Amniotic stem cell (primary cell): ENCODE results near the gene KLF11.

Experiments used
- DNase-seq: peaks from one replicate; lab custom pipeline; 2025; lab: John Stamatoyannopoulos, UW

Gene KLF11

DNA sequence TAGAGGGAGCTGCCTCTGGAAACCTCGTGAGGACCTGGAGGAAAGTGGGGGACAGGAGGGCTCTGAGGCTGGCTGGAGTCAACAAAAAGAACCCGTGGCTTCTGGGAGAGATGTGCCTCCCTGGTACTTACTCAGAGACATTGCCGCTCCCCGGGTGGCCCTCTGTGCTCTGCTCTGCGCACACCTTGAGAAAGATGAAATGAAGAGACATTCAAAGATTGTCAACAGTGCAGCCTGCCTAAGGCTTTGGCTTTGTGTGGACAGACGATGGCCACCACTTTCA is 22.4 kb downstream of the KLF11 start:
- no peak for DNase-seq

DNA sequence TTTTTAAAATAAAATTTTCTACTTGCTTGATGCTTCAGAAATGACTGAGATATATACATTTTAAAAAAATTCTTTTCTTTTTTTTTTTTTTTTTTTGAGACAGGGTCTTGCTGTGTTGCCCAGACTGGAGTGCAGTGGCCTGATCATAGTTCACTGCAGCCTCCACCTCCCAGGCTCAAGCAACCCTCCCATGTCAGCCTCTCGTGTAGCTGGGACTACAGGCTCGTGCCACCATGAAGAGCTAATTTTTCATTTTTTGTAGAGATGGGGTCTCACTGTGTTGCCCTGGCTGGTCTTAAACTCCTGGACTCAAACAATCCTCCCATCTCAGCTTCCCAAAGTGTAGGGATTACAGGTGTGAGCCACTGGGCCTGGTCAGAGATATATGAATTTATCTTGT is 24.0 kb downstream of the KLF11 start:
- DNase-seq, result no peak

DNA sequence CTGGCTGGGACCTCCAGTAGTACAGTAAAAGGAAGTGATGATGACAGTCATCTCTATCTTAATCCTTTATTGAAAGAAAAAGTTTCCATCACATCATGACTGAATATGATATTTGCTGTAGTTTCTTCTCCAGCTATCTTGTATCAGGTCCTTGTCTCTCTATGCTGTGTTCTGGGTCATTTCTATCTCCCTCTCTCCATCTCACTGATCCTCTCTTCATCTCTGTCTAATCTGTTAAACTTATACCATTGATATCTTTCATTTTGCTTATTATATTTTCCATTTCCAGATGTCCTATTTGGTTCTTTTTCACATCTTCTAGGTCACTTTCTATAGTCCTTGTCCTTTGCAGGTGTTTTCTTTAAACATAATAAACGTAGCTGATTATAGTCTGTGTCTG is 24.5 kb downstream of the KLF11 start:
- DNase-seq, result no peak

DNA sequence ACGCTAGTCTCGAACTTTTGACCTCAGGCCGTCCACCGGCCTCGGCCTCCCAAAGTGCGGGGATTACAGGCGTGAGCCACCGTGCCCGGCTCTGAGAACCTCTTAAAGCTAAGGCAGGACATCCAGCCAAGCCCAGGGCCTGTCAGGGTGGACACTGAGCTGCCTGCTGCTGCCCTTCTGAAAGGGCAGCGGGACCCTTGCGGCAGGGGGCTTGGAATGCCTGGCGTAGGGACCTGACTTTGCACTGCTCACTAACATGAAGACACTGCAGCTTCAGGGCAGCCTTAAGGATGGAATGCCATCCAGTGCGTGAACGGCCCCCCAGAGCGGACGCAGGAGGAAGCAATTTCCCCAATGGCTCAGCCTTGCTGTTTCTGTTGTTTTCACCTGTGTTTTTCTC is 27.8 kb downstream of the KLF11 start:
- DNase-seq, result no peak

DNA sequence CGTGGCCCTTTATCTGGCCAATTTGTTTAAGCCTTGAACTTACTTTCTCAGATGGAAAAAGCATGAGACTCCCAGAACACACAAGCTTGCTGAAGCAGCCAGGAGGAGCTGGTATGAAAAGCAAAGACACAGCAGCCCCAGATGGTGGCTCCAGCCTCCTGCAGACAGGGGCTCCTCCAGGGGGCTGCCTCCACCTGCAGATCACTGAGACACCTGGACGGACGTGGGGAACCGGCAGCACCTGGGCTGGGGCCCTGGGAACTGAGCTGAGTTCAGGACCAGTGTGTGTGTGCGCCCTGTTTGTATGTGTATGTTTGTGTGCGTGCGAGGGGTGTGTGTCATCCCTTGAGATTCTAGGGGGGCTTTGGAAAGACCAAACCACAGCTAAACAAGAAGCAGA is 28.2 kb downstream of the KLF11 start:
- no peak for DNase-seq

DNA sequence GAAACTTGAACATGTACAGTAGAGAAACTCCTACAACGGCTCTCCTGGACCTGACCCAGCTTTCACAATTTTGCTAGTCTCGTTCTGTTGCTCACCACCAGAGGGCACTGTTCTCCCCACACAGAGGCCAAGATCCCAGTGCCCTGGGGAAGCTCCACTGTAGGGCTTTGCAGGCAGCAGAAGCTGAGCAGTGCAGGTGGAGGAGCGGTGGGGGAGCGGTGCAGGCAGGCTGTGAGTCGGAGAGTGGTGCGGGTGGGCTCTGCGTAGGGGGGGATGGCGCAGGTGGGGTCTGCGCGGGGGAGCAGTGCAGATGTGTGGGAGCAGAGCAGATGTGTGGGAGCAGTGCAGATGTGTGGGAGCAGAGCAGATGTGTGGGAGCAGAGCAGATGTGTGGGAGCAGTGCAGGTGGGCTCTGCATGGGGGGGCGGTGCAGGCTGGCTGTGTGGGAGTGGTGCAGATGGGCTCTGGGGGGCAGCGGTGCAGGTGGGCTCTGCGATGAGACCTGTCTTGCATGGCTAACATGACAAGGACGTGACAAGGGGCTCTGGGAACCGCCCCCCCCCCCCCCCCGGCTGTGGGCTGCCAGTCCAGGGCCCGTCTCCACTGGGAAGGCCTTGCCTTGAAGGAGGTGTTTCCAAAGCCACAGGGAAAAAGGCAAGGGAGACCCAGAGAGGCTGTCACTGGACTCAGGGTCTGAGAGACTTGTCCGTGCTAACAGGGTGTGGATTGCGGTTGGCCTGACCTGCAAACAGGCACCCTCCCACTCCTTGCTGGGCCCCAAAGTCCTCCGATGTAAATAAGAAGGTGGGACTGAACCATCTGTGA is 29.5 kb downstream of the KLF11 start:
- DNase-seq, result peak; percentile 17

DNA sequence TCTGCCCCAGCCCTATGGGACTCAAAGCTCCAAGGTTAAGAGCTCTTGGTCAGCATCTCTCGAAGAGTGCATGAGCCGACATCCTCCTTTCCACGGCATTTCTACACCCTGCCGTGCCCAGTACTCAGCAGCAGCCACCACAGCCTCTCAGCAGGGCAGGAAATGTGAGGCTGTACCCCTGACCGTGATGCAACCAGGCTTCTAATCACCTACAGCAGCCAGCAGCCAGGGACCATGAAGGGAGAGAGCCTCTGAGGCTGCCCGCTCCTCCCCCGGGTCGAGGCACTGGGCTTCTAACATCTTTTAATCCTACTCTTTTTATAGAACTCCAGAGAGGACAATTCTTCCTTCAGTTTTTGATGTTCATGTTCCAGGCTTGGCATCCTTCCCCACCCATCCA is 30.4 kb downstream of the KLF11 start:
- DNase-seq, result no peak

DNA sequence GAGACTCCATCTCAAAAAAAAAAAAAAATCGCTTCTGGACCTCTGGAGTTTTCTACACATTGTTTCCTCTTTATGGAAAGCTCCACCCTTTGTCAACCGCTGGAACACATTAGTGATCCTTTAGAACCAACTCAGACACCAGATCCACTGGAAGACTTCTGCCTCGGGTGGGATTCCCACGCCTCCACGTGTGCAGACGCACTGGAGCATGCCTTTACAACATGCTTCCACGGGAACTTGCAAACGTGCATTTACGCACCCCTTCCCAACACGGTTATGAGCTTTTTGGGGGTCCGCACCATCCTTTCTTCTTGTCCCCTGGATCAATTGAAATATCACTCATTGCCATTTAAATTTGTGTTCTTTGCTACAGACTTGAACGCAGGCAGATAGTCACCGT is 31.8 kb downstream of the KLF11 start:
- no peak for DNase-seq

DNA sequence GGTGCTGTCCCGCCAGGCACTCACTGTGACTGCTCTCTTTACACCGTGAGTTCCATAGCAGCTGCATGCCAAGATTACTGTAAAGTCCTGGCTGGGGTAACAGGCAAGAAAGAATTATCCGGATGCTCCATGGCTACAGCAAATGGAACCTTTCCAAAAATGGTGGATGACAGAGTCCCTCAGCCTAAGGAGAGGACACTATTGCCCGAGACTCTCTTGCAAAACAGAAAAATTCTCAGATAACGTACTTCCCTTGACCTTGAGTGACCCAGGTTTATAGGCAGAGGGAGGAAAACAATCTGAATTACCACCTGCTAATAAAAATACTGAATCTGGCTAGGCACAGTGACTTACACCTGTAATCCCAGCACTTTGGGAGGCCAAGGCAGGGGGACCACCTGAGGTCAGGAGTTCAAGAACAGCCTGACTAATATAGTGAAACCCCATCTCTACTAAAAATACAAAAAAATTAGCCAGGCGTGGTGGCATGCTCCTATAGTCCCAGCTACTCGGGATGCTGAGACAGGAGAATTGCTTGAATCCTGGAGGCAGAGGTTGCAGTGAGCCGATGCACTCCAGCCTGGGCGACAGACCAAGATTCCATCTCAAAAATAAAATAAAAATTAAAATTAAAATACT is 32.3 kb downstream of the KLF11 start:
- no peak for DNase-seq

DNA sequence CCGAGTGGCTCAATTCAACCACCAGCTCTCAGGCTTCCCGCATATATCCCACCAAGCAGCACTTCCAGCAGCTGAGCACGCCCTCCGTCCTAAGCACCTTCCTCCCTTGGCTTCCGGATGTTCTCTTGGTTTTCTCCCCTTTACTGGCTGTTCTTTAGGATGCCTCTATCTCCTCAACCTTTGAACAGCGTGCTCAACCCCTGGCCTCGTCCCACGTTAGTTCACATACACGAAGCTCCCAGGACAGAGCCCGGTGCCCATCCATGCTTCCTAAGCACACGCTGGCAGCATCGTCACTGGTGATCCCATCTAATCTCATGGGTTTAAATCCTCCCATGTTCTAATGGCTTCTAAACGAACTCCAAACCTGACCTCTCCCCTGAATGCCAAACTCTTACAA is 33.2 kb downstream of the KLF11 start:
- DNase-seq, result no peak

DNA sequence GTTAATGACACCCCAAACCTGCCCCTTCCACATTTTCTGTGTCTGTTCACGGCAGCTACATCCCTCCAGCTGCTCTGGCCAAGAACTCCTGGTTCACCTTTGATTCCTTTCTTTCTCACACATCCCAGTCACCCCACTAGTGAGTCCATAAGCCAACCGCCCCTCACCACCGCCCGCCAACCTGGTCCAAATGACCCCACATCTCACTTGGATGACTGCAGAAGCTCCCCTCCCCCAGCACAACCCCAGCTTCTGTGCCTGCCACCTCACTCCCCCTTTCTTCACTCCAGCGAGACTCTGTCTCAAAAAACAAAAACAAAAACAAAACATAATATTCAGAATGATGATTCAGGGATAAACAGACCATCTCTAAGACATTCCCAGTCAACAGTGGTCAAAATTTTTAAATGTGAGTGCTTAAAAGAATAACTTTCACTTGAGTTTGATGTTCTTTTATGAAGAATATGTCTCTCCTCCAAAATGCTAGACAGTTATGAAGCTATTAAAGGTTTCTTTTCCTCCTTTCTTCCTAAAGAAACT is 33.7 kb downstream of the KLF11 start:
- no peak for DNase-seq

DNA sequence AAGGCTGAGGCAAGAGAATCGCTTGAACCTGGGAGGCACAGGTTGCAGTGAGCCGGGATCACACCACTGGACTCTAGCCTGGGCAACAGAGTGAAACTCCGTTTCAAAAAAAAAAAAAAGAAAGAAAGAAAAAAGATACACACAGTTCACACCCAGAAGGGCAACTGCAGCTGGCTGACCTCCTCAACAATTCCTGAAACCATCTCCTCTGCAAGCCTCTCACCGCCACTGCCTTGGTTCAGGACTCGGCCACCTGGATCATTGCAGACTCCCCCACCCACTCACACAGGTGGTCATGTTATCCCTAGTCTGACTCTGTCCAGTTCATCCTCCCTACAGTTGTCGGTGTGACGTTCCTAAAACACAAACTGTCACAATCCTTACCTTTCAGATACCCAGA is 34.7 kb downstream of the KLF11 start:
- DNase-seq, result no peak

DNA sequence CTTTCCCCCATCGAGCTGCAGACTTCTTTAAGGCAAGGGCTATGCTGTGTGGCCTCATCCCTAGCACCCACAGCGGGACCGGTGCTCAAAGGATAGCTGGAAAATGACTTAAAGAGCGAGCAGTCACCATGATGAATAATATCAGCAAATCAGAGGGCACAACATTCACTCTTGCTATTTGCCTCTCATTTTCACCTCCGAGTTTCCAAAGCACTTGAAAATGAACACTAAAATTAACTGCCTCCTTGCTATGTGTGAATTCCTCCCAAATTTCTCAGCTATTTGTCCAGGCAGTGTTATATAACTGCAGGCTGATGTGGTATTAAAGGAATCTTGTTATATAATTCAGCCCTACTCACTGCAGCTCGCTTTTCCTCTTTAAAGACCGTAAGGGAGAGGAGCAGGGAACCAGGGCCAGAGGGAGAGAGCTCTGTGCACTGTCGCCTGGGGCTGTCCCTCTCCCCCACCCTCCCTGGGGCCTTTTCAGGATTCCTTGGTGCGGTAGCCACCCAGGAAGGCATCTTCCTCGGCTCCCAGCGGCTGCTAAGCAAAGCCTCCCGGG is 35.4 kb downstream of the KLF11 start:
- DNase-seq, result no peak

DNA sequence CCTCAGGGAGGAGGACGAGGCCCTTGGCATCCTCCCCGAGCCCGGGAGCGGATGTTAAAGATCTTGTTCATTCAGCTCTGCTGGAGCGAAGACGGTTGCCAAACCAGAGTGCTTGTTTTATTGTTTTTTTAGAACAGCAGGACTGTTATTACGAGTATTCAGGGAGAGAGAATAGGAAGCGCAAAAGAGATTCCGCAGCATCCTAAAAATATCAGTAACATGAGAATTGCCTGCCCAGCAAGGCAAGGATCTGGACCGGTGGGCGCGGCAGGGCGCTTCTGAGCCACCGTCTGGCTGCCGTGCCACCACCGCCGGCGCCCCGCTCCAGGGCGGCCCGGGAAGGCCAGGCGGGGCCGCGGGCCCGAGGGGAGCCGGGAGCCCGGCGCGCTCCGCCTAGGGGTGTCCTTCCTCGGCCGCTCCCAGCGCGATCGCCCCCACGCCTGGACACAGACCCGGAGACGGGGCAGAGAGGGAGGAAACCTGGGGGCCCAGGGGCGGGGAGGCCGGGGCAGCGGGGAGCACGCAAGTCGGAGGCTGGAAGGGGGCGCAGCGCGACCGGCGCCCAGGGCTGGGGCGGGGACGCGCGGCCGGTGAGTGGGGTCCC is 36.0 kb downstream of the KLF11 start:
- peak; percentile 35 for DNase-seq

DNA sequence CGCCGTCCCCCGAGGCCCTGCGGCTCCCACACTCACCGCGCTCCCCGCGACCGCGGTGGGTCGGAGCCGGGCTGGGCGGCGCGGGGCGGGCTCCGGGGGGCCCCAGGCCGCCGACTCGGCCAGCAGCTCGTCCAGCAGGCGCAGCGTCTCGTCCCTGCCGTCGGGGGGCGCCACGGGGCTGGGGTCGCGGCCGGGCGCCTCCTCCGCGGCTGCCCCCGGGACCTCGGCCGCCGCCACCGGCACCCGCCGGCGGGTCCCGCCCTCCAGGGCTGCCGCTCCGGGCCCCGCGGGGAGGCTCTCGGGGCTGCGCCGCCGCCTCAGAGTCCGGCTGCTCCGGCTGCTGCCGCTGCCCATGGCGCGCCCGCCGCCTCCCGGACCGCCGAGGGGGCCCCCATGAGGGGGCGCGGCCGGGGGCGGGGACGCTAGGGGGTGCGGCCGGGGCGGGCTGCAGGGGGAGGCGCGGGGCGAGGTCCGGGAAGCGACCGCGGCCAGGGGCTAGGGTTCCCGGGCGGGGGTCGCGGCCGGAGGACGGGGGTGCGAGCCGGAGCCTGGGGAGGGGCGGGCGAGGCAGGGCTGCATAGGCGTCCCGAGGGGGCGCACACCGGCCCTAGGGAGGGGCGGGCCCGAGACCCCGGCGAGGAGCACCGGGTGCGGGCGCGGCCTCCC is 36.7 kb downstream of the KLF11 start, which contains the start of gene CYS1:
CYS1 (minus strand) TSS at position 542 of the 666 bp plus-strand sequence; CDS start at position 354, 188 bp downstream.
- DNase-seq, result no peak

DNA sequence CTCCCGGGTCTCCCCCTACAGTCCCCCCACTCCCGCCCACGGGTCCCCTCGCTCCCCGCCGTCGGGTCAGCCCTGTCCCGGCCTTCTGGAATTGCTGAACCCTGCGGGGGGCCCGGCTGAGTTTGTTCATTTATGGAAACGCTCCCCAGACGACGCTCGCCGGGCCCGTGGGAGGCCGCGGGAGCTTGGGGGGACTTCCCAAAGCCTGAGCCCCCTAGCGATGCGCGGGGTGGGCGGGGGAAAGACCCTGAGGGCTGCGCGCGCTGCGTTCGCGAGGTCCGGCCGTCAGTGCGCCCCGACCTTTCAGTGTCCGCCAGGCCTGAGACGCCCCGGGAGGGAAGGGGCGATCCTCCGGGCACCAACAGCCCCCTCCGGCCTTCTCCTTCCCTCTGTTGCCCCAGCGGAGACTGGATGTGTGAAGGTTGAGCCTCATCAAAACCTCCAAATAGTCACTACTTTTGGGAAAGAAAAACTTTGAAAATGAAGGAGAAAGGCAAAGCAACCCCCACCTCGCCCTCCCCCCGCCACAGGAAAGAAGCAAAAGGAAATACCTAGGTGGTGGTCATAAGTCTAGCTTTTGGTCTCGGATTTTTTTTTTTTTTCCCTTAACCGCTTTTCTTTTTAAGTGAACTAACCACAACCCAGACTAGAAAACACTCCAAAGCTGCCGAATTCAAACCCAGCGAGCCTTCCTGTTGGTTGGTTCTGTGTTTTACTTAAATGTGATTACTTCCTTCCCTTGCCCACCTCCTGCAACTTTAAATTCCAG is 37.4 kb downstream of the KLF11 start:
- no peak for DNase-seq

DNA sequence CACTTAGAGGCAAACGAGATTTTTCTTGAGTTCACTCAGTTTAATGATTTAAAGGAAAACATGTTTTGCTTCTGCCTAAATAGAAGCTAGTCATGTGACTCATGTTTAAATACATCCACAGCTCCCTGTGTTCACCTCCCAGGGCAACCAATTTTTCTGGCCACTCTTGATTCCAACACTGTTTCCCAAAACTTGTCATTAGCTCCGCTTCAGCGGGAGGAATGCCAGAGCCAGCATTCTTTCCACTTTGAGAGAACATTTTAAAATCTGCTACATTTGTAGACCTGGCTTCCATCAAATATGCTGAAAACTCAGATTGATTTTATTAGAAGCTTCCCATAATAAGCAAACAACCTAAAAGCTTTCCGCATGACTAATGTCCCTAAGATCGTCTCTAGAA is 39.7 kb downstream of the KLF11 start:
- DNase-seq, result no peak

DNA sequence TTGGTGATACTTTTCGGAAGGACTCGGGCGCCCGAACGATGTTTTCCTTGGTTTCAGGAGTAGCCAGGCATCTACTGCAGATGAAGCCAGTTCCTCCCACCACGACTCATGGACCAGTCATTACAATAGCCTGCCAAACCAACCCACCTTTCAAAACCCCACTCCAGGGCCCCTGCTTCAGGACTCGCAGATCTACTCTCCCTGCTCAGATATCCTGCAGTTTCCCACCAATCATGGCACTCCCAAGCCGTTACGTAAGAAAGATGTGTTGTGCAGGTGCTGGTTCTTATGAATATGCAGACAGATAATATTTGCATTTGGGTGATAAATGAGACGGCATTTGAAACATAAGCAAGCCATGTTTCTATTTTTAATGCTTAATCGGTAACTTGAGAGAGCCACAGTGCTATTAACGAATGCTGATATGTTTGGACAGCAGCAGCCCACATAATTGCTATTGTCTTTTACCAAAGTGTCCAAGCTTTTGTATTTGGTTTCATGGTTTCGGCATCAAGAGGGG is 40.4 kb downstream of the KLF11 start:
- no peak for DNase-seq

DNA sequence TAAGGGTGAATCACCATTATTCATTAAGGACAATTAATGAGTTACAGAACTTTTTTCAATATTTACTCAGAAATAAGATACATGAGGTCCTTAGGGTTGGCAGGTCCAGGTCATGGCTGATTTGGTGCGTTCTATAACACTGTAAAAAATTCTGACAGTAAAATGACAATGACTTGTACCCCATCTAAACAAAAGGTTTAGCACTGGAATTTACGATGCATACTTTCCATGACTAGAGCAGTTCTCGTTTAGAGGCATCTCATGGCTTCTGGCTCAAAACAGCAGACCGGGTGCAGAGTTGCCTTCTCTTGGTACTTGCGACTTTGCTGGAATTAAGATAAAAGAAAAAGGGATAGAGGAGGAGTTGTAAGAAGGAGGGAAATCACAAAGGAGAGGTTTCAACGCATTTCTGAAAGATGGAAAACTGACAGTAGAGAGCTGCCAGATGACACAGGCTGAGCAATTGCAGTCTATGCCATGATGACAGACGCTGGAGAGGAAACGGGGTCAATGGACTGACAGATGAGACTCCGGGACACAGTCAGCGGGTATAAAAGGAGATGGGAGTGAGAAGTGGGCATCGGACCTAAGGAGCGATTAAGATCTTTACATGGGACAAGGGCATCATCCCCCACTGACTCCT is 41.0 kb downstream of the KLF11 start:
- DNase-seq, result no peak

DNA sequence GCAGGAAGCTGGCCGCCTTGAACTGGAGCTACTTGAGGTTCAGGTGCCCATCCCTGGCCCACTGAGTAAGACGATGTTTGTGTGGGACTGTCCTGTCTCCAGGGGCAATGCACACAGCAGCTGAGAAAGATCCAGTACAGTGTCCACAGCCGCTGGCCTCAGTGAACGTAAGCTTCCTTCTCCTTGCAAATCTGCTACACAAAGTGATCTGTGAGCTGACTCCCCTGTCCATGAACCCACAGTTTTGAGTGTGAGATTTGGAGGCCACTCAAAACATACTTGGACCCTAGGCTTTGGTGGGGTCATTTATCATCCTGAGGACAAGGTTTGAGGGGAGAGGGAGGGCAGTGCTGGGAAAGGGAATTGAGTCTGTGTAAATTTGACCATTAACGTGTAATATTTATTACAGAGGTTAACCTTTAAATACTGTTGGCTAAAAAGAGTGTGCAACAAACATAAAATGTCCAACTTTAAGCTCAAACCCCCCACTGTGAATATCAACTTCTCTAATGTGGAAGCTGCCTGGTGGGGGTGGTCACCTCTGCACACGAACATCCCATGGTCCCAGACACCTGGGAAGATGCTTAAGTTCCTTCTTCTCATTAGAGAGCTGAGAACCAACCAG is 41.8 kb downstream of the KLF11 start:
- DNase-seq, result no peak
